Fibroblast of pulmonary artery (primary cell): ENCODE results near the gene TRPV6.

ENCODE experiments used
- DNase-seq: peaks from one replicate; pipeline ENCODE4 v3.0.0-alpha.2; 2010; ENCODE audit warnings: low read depth
- H3K4me3 ChIP-seq: replicated peaks from 2 replicates; pipeline ENCODE4 v1.5.1; 2011; ENCODE audit warnings: low read depth, mild to moderate bottlenecking, control low read depth, low read length, moderate library complexity
- TF ChIP-seq, protein P1 (sequence below): IDR thresholded peaks from 2 replicates; pipeline ENCODE4 v1.5.1; 2011; ENCODE audit warnings: mild to moderate bottlenecking, control low read depth, low read length, inconsistent platforms; ENCODE audit errors: missing control alignments

Gene TRPV6

GRCh38 chr7:142885311-142886230, at the start of gene TRPV6:
TSS of gene TRPV6 (minus strand) at chr7:142885745.
- H3K4me3 ChIP-seq, result no peak within 1 kb of the TSS
- no peak for DNase-seq
- TF ChIP-seq, protein P1, sequence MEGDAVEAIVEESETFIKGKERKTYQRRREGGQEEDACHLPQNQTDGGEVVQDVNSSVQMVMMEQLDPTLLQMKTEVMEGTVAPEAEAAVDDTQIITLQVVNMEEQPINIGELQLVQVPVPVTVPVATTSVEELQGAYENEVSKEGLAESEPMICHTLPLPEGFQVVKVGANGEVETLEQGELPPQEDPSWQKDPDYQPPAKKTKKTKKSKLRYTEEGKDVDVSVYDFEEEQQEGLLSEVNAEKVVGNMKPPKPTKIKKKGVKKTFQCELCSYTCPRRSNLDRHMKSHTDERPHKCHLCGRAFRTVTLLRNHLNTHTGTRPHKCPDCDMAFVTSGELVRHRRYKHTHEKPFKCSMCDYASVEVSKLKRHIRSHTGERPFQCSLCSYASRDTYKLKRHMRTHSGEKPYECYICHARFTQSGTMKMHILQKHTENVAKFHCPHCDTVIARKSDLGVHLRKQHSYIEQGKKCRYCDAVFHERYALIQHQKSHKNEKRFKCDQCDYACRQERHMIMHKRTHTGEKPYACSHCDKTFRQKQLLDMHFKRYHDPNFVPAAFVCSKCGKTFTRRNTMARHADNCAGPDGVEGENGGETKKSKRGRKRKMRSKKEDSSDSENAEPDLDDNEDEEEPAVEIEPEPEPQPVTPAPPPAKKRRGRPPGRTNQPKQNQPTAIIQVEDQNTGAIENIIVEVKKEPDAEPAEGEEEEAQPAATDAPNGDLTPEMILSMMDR, result no peak

DNA sequence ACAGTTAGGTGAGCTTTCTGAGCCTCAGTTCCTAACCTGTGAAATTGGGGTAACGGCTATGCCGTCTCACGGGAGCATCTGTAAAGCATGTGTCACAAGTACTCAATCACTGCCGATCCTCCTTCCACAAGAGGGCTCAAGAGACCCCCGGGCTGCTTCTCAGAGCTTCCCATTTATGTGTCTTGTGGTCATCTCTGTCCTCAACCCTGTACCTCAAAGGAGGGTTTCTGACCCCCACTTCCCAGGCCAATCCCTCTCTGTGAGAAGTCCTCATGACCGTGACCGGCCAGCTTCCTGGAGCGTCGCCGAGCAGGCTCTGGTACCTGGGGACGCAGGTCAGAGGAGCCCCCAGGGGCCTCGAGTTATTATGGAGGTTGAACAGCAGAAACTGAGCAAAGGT, 48.5 kb upstream of the TRPV6 start:
- DNase-seq, result no peak
- H3K4me3 ChIP-seq, result no peak overlapping the region
- TF ChIP-seq, protein P1, result no peak

- no peak for DNase-seq
- TF ChIP-seq, protein P1, result no peak
- H3K4me3 ChIP-seq, result no peak within 1 kb of the TSS
Observed at GRCh38 chr7:142933624-142934023, 48.1 kb upstream of the TRPV6 start, which contains the start of gene TRPV5. TSS of gene TRPV5 (minus strand) at chr7:142933746. CDS start at chr7:142933459, 287 bp downstream.

DNA sequence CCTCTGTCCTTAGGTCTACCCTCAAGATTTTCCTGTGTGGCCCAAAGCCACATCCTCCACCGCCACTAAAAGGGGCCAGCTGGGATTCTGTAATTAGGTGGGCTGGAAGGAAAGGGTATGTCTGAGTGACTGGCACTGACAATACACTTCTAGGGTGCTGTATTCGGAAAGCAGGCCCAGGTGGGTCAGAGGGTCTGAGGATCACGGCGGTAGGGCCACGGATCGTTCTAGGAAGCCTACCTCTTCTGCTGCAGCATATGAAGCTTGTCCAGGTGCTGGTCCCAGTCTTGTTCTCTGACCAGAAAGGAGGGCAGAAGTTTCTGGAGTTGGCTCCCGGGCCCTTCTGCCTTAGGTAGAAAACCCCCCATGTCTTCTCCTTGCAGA, 47.5 kb upstream of the TRPV6 start:
- DNase-seq, result no peak
- H3K4me3 ChIP-seq, result no peak overlapping the region
- TF ChIP-seq, protein P1, result no peak

DNA sequence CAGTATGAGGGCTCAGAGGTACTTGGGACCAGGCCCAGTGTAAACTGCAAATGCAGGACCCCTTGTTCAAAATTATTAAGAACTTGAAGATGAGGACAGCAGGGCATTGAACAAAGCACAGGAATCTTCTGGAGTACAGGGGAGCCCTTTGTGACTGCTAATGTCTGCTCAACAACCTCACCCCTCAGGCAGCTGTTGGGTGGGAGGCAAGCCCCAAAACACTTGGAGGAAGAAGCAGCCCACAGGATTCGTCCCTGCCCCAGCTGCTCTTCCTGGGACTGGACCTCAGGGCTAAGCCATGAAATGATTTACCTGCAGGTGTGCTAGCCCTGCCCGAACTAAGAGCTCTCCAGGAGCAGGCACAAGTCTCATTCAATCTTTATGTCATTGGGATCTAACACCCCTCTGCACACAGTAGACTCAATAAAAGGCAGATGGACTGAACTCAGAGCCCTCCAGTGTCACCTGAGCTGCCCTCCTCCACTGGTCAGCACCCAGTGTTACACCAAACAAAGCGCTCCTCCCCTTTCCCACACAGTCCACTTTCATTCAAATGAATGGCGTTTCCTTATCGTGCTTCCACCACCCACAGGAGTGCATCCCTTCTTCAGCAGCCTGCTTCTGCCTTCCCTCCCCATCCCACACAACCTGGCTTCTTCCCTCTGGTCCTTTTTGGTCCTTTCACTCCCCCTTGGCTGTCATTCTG, 47.0 kb upstream of the TRPV6 start:
- DNase-seq, result no peak
- TF ChIP-seq, protein P1, result no peak
- H3K4me3 ChIP-seq, result no peak overlapping the region

DNA sequence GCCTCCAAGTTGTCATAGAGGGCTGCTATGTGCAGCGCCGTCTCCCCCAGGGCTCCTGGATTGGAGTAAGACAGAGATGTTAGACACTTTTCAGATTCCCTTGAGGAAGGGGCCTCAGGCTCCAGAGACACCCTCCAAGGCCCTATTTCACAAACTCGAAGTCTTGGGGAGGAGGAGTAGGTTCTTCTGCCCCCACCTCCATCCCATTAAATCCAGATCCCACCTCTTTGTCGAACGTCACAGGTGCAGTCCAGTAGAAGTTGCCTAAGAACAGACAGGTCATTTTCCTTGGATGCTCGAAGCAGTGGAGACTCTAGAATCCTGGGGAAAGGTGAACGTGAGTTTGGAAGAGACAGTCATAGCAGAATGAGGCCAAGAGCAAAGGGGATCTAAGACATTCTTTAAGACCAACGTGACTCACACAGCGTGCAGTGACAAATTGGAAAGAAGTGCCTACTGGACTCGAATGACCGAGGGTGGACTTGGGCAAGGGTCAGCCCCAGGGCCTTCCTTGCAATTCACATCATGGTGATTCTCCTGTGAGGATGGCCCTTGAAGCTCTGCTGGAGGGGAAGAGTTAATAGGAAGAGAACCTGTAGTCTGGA, 44.7 kb upstream of the TRPV6 start:
- no peak for DNase-seq
- H3K4me3 ChIP-seq, result no peak overlapping the region
- TF ChIP-seq, protein P1, result no peak
